GM12801 (cell line): ENCODE measurements around the gene IL17RD.

Experiments used
- CTCF ChIP-seq: IDR thresholded peaks from one replicate; pipeline ENCODE4 v1.5.1; 2011; ENCODE audit warnings: control low read depth; ENCODE audit not compliant: insufficient read length; ENCODE audit errors: extremely low read depth

IL17RD gene

DNA sequence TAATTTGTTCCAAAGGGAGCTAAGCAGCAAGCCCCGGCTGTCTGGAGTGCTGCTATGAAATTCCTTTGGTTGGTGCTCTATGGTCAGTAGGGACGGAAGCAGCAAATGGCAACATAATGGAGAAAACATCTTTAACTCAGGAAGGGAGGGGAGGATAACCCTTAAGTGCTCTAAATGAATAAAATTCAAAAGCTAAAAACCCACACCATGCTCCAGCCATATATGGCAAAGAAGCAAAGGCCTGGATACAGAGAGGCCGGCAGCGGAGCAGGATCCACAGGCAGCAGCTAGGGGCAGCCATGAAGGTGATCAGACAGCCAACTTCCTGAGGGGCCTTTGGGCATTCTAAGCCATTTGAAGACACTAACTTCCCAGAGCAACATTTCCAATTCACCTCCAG, 38.9 kb downstream of the IL17RD start:
- TF ChIP-seq CTCF = no peak

GRCh38 chr3:57120451-57121174, 44.5 kb downstream of the IL17RD start:
- no peak for TF ChIP-seq CTCF

- no peak for TF ChIP-seq CTCF
These were observed 45.1 kb downstream of the IL17RD start for GRCh38 chr3:57120040-57120439.

DNA sequence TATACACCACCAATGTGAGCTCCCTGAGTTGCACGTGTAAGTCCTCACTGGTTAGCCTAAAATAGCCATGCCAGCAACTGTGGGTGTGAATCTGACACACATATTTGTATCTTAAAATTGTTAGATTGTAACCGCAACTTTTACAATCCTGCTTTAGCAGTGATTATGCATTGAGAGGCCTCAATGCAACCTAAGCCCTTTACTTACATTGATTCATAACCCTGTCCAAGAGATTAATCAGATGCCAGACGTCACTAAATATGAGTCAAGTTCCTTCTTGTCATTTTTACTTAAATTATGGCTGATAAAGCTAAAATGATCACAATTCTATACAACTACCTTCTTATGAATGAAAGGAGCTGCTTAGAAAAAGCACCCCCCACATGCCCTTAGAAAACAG, 46.9 kb downstream of the IL17RD start:
- TF ChIP-seq CTCF = no peak

- no peak for TF ChIP-seq CTCF
These were observed 48.7 kb downstream of the IL17RD start for GRCh38 chr3:57116501-57116900.

- no peak for TF ChIP-seq CTCF
These were observed 52.9 kb downstream of the IL17RD start for GRCh38 chr3:57112206-57112605.

DNA sequence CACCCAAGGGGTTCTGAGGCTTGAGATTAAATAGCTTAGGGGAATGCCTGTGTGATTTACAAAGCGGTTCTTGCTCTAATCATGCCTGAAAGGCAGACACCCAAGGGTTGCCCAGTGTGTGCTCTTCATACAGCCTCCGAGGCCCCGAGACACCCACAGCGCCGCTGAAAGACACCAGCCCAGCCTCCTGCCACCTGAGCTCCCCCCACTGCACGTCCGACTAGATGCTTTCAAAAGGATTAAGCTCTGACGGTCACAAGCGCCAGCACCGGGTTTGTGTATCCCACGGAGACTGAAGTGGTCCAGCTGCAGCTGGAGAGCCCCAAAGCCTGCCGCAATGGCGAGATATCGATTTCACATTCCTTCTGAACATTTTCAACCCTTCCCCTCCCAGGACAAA, 54.4 kb downstream of the IL17RD start:
- no peak for TF ChIP-seq CTCF
